ENCODE data around the gene IL17C. TPM values are rescaled to one million over a fixed set of nuclear protein-coding genes. Genes with fewer than 3 reads are reported as not detected.

The IL17C gene
- polyA plus RNA-seq, 1 of the 3 experiments (the other 2 are of a cell fraction): 0.07 TPM

DNA sequence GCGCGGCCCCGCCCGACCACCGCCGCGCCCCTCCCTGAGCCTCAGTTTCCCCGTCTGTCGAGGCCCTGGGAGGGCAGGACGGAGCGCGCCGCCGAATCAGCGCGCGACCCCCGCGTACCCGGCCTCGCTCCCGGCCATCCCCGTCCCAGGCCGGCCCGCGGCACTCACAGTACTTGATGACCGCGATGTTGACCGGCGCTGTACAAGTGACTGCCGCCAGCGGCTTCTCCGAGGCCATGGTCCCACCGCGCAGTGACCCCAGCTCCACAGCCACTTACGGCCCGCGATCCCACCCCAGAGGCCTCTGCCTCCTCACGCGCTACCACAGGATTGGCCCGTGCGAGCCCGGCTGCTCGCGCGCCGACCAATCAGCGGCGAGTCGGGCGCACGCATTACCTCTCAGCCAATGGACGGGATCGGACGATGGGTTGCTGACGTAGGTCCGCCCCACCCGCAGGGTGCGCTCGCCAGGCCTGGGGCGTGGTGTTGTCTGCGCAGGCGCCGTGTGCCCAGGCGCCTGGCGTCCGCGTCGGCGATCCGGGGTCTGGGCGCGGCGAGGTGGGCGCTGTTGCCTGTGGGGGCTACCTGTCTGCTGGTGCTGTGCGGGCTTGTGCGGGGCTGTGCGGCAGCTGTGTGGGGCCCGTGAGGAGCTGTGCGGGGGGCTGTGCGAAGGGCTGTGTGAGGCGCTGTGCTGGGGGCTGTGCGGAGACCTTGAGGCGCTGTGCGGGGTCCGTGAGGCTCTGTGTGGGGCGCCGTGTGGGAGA lies 24.7 kb downstream of the IL17C start, which contains the start of gene MVD (continued):
- TF ChIP-seq ZBTB33 (IDR thresholded peaks at IDR 0.05; ENCODE audit: borderline replicate concordance, low read depth) (no peak), TEAD4 (IDR thresholded peaks at IDR 0.05; ENCODE audit: borderline replicate concordance, insufficient read depth) (no peak), PBX3 (IDR thresholded peaks at IDR 0.05) (no peak), ELF1 (IDR thresholded peaks at IDR 0.05) (peak; percentile 84), SIN3A (IDR thresholded peaks at IDR 0.05; ENCODE audit: borderline replicate concordance, low read depth, low read length) (no peak; the same call in 1 of the 2 replicates), RAD21 (IDR thresholded peaks at IDR 0.05; ENCODE audit: low read length) (no peak), TAF1 (IDR thresholded peaks at IDR 0.05; ENCODE audit: borderline replicate concordance, low read depth, low read length) (peak; percentile 57), RFX5 (IDR thresholded peaks at IDR 0.05; ENCODE audit: low read length) (peak; percentile 90), GATA2 (CRISPR knock-in tag; IDR thresholded peaks at IDR 0.05) (no peak)

- no peak overlapping the region for H3K4me3 ChIP-seq (ENCODE audit: low read depth in 2 of 2, low read length in 1 of 2)
- peaks cover 0 to 3% of the 10 kb centered on the region in 2 experiments for H3K36me3 ChIP-seq (replicated peaks in 1 of 2; ENCODE audit: control insufficient read depth in 1 of 2, insufficient read depth in 2 of 2, low read length in 1 of 2)
- H4K20me1 ChIP-seq (ENCODE audit: insufficient read depth): no peaks in the 10 kb centered on the region
- 91% methylated on average over 4 of the region's 4 CpGs for WGBS (ENCODE audit: low lambda C conversion rate)
- no peak overlapping the region for H3K27ac ChIP-seq (ENCODE audit: low read depth in 2 of 2, low read length in 1 of 2)
- H2AFZ ChIP-seq (ENCODE audit: low read depth): no peak overlapping the region
- no peak overlapping the region for H3K4me2 ChIP-seq
- H3K27me3 ChIP-seq (ENCODE audit: insufficient read depth): no peaks in the 10 kb centered on the region
- H3K9me2 ChIP-seq: no peaks in the 10 kb centered on the region
- CTCF ChIA-PET: interaction anchor here (0.9 to 1.2 kb wide), 2 partner anchors 8 to 89 kb away, joined by 3 read pairs; no protein-coding TSS in a partner anchor
- TF ChIP-seq FOXJ3 (CRISPR knock-in tag; IDR thresholded peaks at IDR 0.05): no peak
- TF ChIP-seq, protein P1, sequence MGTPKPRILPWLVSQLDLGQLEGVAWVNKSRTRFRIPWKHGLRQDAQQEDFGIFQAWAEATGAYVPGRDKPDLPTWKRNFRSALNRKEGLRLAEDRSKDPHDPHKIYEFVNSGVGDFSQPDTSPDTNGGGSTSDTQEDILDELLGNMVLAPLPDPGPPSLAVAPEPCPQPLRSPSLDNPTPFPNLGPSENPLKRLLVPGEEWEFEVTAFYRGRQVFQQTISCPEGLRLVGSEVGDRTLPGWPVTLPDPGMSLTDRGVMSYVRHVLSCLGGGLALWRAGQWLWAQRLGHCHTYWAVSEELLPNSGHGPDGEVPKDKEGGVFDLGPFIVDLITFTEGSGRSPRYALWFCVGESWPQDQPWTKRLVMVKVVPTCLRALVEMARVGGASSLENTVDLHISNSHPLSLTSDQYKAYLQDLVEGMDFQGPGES (IDR thresholded peaks at IDR 0.05; ENCODE audit: low read depth, low read length): no peak
- TF ChIP-seq ZBTB33 (IDR thresholded peaks at IDR 0.05; ENCODE audit: borderline replicate concordance, low read depth): no peak
- no peak for TF ChIP-seq REST (IDR thresholded peaks at IDR 0.05; ENCODE audit: low read depth, low read length)
- no peak for TF ChIP-seq MAX (IDR thresholded peaks at IDR 0.05; ENCODE audit: low read depth)
- peaks cover 0 to 5% of the 10 kb centered on the region in 2 experiments; a peak in 1 of 4 replicates for H3K4me1 ChIP-seq (ENCODE audit: control insufficient read depth in 1 of 2, insufficient read depth in 2 of 2, low read depth in 1 of 2, low read length in 1 of 2)
- POLR2A ChIA-PET: no interaction called here
- no peaks in the 10 kb centered on the region for H3K9me3 ChIP-seq
- H3F3A ChIP-seq (replicated peaks; ENCODE audit: insufficient read depth): peaks cover 4% of the 10 kb centered on the region
- peaks cover 8% of the 10 kb centered on the region for H3K79me2 ChIP-seq (ENCODE audit: insufficient read depth)
- DNase-seq: no peak
- H3K9ac ChIP-seq: no peak overlapping the region
These were observed 26.8 kb downstream of the IL17C start for GRCh38 chr16:88665148-88665547.

Data from SK-N-SH (cell line).